ENCODE results near the gene PTBP2.
"Not testable (repeated sequence)": the region's sequence is repeated elsewhere in the genome, so short reads cannot be mapped to it uniquely, and the experiment has no call there.

PTBP2 gene

DNA sequence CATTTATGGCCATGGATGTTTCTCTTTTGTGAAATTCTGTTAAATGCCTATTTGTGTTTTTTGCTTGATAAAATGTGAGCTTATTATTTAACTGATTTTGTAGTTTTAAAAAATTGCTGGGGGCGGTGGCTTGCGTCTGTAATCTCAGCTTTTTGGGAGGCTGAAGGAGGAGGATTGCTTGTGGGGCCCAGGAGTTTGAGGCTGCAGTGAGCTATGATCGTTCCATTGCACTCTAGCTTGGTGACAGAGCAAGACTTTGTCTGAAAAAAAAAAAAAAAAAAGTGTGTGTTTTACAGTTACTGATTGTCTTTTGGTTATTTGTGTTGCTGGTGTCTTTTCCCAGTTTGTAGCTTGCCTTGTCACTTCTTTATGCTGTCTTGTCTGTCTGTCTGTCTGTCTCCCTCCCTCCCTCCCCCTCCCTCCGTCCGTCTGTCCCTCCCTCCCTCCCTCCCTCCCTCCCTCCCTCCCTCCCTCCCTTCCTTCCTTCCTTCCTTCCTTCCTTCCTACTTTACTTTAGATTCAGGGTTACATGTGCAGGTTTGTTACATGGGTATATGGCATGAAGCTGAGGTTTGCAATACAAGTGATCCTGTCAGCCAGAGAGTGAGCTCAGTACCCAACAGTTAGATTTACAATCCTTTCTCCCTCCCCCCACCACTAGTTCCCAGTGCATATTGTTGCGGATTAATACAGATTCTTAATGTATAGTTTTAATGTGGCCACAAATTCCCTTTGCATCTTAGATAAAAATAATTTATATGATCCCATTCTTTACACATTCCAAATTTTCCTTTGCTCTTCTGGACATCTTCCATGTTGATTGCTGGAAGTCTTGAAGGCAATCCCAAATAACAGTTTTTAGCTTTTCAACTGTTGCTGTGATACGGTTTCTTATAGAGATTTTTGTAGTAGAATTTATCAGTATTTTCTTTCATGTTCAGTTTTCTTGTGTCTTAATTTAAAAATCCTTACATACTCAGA is 25.1 kb downstream of the PTBP2 start:
- DNase-seq: no peak

- no peak for DNase-seq
These were observed 26.0 kb downstream of the PTBP2 start for GRCh38 chr1:96747565-96747964.

DNA sequence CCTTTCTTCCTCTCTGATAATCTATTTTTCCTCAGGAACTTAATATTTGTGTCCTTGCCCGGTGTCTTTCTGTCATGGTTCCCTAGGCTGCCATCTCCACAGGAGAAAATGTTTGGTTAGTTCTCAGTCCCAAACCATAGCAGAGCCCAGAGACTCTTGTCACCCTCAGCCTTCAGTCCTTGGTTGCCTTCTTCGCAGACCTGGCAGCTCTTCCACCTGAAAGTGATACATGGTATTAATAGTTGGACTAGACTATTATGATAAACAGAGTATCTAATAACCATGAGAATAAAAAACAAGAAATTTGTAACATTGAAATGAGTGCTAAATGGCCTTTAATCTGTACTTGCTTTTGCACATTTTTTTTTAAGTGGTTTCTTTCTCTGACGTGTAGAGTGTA is 26.5 kb downstream of the PTBP2 start:
- no peak for DNase-seq

GRCh38 chr1:96749618-96750017 is 28.0 kb downstream of the PTBP2 start:
- no peak for DNase-seq

GRCh38 chr1:96752394-96752793 is 30.8 kb downstream of the PTBP2 start:
- DNase-seq: no peak

DNA sequence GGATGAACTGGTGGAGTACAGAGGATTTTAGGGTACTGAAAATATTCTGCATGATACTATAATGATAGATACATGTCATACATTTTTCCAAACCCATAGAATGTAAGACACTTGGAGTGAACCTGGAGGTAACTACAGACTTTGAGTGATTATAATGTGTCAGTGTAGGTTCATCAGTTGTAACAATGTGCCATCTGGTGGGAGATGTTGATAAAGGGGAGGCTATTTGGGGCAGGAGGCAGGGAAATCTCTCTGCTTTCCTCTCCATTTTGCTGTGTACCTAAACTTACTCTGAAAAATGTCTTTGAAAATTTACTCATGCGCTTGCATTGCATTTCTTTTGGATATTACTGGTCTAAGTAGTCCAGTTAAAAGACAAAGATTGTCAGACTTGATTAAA is 35.2 kb downstream of the PTBP2 start:
- DNase-seq: no peak

- not testable (repeated sequence) for DNase-seq
These were observed 41.0 kb downstream of the PTBP2 start for GRCh38 chr1:96762586-96762985.

- no peak for DNase-seq
These were observed 41.9 kb downstream of the PTBP2 start for GRCh38 chr1:96763514-96763913.

DNA sequence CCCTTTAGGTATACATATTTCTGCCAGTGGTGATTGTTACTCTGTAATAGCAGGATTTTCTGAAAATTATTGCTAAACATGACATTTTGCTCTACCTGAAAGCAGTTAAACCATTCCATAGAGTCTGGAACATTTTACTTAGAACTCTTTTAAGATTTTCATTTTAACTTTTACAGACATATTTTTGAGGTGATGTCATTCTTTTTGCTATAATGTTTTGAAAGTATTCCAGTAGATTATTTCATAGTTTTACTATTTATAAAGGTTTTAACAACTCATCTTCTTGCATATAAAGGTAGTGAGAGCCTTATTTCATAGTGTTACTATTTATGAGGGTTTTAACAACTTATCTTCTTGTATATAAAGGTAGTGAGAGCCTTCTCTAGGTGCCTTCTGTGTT is 42.9 kb downstream of the PTBP2 start:
- DNase-seq: no peak

GRCh38 chr1:96771847-96772246 is 50.3 kb downstream of the PTBP2 start:
- DNase-seq: no peak

DNA sequence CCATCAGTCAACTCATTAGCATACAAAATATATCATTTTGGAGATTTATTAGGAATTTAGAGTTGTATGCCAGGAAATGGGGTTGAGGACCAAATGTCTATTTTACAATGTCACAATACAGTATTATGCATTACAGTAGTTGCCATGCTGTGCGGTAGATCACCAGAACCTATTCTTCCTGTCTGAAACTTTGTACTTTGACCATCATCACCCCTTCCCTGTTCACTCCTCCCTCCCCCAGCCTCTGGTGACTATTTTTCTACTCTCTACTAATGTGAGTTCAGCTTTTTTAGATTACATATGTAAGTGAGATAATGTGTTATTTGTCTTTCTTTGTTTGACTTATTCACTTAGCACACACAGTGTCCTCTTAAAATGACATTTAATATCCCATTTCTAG is 50.8 kb downstream of the PTBP2 start:
- no peak for DNase-seq

DNA sequence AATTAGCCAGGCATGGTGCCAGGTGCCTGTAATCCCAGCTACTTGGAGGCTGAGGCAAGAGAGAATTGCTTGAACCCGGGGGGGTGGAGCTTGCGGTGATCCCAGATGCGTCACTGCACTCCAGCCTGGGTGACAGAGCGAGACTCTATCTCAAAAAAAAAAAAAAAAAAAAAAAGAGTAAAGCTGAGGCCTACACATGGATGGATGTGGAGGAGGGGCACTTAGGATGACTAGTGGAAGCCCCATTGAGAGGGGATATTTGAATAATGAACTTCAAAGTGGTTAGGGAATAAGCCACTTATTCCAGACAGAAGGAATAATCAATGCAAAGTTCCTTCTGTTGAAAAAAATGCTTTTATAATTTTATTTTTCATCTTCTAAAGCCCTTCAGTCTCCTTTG is 51.4 kb downstream of the PTBP2 start:
- no peak for DNase-seq

- no peak for DNase-seq
These were observed 60.6 kb downstream of the PTBP2 start for GRCh38 chr1:96782206-96782605.

DNA sequence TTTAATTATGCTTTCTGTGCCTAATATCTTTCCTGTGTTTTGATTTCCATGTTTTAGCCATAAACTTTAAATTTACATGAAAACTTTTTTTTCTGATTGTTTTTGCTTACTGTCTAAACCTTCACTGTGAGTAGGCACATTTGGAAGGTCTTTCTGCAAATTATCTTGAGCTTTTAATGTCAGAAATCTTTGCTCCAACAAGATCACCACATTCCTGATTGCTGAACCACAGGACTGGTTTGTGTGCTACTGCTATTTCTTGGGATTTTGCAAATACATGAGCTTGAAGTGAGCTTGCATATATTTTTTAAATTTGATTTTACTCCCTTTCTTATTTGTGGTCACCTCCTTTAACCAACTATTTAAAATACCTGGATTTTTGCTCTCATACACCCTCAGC is 61.3 kb downstream of the PTBP2 start:
- DNase-seq: no peak

DNA sequence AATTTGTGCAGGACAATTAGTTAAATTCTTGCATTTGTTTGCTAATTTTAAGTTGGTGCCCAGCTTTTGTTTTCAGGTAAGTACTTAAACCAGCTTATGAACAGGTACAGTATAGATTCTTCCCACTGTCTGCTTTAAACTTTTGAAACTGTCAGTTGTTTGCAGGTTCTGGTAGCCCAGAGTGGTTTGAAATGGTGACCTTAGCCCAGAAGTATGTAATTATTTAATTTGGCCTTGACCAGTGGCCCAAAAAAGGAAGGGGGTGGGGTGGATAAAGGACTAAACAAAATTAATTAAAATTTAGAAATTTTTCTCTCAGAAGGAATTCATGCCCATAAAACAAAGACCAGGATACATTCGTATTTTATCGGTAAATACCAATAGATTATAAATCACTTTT is 69.0 kb downstream of the PTBP2 start:
- DNase-seq: no peak

GRCh38 chr1:96792220-96792619 is 70.6 kb downstream of the PTBP2 start:
- DNase-seq: no peak

DNA sequence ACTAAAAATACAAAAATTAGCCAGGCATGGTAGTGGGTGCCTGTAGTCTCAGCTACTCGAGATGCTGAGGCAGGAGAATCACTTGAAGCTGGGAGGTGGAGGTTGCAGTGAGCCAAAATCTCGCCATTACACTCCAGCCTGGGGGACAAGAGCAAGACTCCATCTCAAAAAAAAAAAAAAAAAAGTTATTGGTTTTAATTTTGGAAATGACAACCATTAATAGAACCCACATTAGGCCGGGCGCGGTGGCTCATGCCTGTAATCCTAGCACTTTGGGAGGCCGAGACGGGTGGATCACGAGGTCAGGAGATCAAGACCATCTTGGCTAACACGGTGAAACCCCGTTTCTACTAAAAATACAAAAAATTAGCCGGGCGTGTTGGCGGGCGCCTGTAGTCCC is 80.1 kb downstream of the PTBP2 start:
- DNase-seq: not testable (repeated sequence)

- no peak for DNase-seq
These were observed 83.1 kb downstream of the PTBP2 start for GRCh38 chr1:96804648-96805047.

GRCh38 chr1:96808191-96808590 is 86.6 kb downstream of the PTBP2 start:
- DNase-seq: no peak

DNA sequence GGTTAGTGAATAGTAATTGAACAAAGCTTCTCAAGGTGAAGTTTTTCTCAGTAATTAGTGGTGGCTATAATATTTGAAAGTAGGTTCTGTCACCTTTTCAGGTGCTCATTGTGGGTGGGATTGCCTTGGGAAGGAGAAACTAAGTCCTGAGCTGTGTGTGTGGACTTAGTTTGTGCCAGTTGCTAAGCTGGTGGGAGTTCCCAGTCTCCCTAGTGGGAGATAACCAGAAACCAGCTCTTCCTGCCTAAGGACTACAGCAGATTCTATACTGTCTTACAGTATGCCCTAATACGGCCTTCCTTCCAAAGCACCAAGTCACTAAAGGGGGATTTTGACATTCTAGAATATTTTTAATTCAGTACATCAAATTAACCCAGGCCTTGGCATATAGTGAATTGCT is 94.3 kb downstream of the PTBP2 start:
- DNase-seq: no peak

- no peak for DNase-seq
These were observed 98.5 kb downstream of the PTBP2 start for GRCh38 chr1:96820107-96820506.

GRCh38 chr1:96820671-96821070 is 99.1 kb downstream of the PTBP2 start:
- no peak for DNase-seq

DNA sequence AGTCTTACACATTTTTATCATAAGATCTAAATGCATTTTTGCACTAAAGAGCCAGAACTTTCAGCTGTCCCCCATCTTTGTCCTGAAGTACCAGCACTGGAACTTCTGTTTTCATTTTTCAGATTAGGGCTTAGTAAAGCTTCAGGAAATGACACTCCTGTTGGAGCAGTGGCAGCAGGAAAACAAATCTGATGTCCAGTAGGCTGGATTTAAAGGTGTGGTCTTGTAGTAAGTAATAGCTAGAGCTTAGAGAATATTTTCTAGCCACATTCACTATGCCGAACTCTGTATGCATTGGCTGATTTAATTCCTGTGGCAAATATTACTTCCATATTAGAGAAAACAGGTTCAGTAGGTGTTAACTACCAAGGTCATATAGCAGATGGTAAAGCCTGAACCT is 103.6 kb downstream of the PTBP2 start:
- DNase-seq: no peak

GRCh38 chr1:96825950-96826576 is 104.5 kb downstream of the PTBP2 start:
- DNase-seq: no peak
